ENCODE data around the gene ME3. TPM values are rescaled to one million over a fixed set of nuclear protein-coding genes. Genes with fewer than 3 reads are reported as not detected.

ME3 gene
- polyA plus RNA-seq, 1 donor (not counting 4 experiments of a cell fraction or from before 2014, with no cell fraction given) = 1.0 TPM

GRCh38 chr11:86446924-86447285 is 225.5 kb downstream of the ME3 start:
- no peaks in the 10 kb centered on the region for H4K20me1 ChIP-seq (ENCODE audit: control insufficient read depth, extremely low read depth, insufficient read depth, low read length)
- dilution Hi-C loops (cut with MboI; ENCODE audit: extremely low pct_ligation_motif_present, low sequenced_read_pairs) = no loop called here
- no peaks in the 10 kb centered on the region for H3K79me2 ChIP-seq (ENCODE audit: control insufficient read depth, insufficient read depth, low read length)
- H3K4me2 ChIP-seq (ENCODE audit: control insufficient read depth, extremely low read depth, insufficient read depth, low read depth, low read length) = no peak overlapping the region
- H2AFZ ChIP-seq (ENCODE audit: control insufficient read depth, low read length) = no peak overlapping the region
- TF ChIP-seq CTCF (optimal IDR thresholded peaks at IDR 0.05 in 1 of 3, IDR thresholded peaks at IDR 0.05 in 1 of 3, conservative IDR thresholded peaks at IDR 0.05 in 1 of 3; ENCODE audit: extremely low read depth in 1 of 3, insufficient read depth in 2 of 3, low read length in 3 of 3) = no peak
- no peak for TF ChIP-seq EZH2 (IDR thresholded peaks at IDR 0.05; ENCODE audit: low read length)
- no peak for DNase-seq (ENCODE audit: low read depth, low spot score)
- FAIRE-seq = no peak
- no peaks in the 10 kb centered on the region for H3K27me3 ChIP-seq (ENCODE audit: control insufficient read depth, extremely low read depth, insufficient read depth, low read length)
- H3K9me3 ChIP-seq (ENCODE audit: control insufficient read depth, low read depth, low read length) = no peaks in the 10 kb centered on the region
- H3K36me3 ChIP-seq (ENCODE audit: control insufficient read depth in 2 of 2, extremely low read depth in 1 of 2, insufficient read depth in 2 of 2, low read length in 2 of 2) = no peaks in the 10 kb centered on the region
- no peak overlapping the region for H3K9ac ChIP-seq (ENCODE audit: control insufficient read depth, extremely low read depth, insufficient read depth, low read length)
- no peak overlapping the region for H3K4me3 ChIP-seq (ENCODE audit: control insufficient read depth in 2 of 3, extremely low read depth in 1 of 3, insufficient read depth in 2 of 3, low read depth in 1 of 3, low read length in 3 of 3)
- H3K4me1 ChIP-seq (ENCODE audit: control insufficient read depth, extremely low read depth, insufficient read depth, low read length) = no peaks in the 10 kb centered on the region
- no peak overlapping the region for H3K27ac ChIP-seq (ENCODE audit: control insufficient read depth, insufficient read depth, low read length)
- no peaks in the 10 kb centered on the region for H3K9me1 ChIP-seq (ENCODE audit: control insufficient read depth, extremely low read depth, insufficient read depth, low read length)

DNA sequence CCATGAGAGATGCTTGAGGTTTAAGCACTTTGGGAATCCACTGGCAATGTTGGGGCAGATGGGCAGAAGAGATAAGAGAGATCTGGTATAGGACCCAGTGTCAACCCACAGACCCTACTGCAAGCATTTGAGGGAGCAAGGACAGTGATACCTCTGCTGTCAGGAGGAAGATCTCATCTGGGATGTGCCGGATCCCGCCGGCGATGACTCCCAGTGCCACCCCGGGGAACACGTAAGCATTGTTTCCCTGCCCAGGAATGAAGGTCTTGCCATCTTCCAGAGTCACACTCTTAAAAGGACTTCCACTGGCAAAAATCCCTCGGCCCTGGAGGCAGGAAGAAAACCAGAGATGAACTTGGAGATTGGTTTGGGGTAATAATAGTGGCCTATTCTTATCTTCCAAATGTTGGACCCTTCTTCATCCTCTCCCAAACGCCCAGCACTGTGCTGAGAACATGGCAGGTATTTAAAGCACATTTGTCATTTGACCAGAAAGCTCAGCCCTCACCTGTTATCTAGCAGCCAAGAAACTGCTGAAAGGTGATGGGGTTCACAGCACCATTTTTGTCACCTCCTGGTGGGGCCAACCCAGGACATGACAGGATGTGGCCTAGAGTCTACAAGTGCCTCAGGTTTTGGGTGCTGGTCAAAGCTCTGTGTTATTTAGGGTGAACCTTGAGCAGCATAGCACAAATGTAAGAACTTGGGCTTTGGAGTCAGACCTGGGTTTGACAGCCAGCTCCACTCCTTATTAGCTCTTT is 226.1 kb downstream of the ME3 start:
- no peak for FAIRE-seq
- DNase-seq (ENCODE audit: low read depth, low spot score) = no peak
- H4K20me1 ChIP-seq (ENCODE audit: control insufficient read depth, extremely low read depth, insufficient read depth, low read length) = no peaks in the 10 kb centered on the region
- no peaks in the 10 kb centered on the region for H3K9me3 ChIP-seq (ENCODE audit: control insufficient read depth, low read depth, low read length)
- H3K27me3 ChIP-seq (ENCODE audit: control insufficient read depth, extremely low read depth, insufficient read depth, low read length) = no peaks in the 10 kb centered on the region
- H3K4me3 ChIP-seq (ENCODE audit: control insufficient read depth in 2 of 3, extremely low read depth in 1 of 3, insufficient read depth in 2 of 3, low read depth in 1 of 3, low read length in 3 of 3) = no peak overlapping the region
- no peaks in the 10 kb centered on the region for H3K36me3 ChIP-seq (ENCODE audit: control insufficient read depth in 2 of 2, extremely low read depth in 1 of 2, insufficient read depth in 2 of 2, low read length in 2 of 2)
- no peaks in the 10 kb centered on the region for H3K9me1 ChIP-seq (ENCODE audit: control insufficient read depth, extremely low read depth, insufficient read depth, low read length)
- H3K4me1 ChIP-seq (ENCODE audit: control insufficient read depth, extremely low read depth, insufficient read depth, low read length) = no peaks in the 10 kb centered on the region
- no peak overlapping the region for H3K4me2 ChIP-seq (ENCODE audit: control insufficient read depth, extremely low read depth, insufficient read depth, low read depth, low read length)
- TF ChIP-seq EZH2 (IDR thresholded peaks at IDR 0.05; ENCODE audit: low read length) (no peak), CTCF (optimal IDR thresholded peaks at IDR 0.05 in 1 of 3, IDR thresholded peaks at IDR 0.05 in 1 of 3, conservative IDR thresholded peaks at IDR 0.05 in 1 of 3; ENCODE audit: extremely low read depth in 1 of 3, insufficient read depth in 2 of 3, low read length in 3 of 3) (no peak)
- no peak overlapping the region for H3K9ac ChIP-seq (ENCODE audit: control insufficient read depth, extremely low read depth, insufficient read depth, low read length)
- H3K27ac ChIP-seq (ENCODE audit: control insufficient read depth, insufficient read depth, low read length) = no peak overlapping the region
- dilution Hi-C loops (cut with MboI; ENCODE audit: extremely low pct_ligation_motif_present, low sequenced_read_pairs) = no loop called here
- H2AFZ ChIP-seq (ENCODE audit: control insufficient read depth, low read length) = no peak overlapping the region
- H3K79me2 ChIP-seq (ENCODE audit: control insufficient read depth, insufficient read depth, low read length) = no peaks in the 10 kb centered on the region
